ENCODE measurements around the gene USF2. TPM values are rescaled to one million over a fixed set of nuclear protein-coding genes. Genes with fewer than 3 reads are reported as not detected.
A peak's percentile ranks its signal among the peaks of the same experiment; 100 is the strongest.

The USF2 gene
- total RNA-seq, 1 donor, result 51.6 TPM

DNA sequence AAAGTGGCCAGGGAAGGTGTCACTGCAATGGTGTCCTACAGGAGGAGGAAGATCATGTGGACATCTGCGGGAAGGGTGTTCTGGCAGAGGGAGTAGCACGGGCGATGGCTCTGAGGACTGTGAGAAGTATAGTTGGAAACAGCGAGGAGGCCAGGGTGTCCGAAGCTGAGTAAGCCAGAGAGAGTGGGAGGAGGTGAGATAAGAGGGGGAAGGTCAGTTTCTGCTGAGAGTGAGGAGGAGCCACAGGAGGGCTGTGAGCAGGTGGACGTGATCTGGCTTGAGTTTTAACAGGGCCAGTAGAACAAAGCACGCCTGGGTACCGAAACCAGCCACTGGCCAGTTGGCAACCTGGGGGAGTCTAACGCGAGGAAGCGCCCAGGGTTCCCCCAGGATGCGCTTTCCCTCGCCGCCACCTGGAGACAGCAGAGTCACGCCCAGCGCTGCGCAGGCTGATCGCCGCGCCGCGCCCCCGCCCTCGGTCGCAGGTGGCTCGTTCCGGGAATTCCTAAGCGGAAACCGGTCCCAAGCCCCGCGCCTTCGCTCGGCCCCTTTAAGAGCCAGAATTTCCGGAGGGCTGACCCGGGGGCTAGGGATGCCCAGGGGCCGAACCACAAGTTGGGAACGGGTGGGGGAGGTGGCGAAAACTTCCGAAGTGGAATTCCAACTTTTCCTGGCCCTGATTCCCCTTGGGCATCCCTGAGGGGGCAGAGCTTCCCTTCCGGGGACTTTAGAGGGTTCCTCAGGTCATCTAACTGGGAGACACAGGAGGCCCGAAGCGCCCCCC, 21.0 kb upstream of the USF2 start:
- H3K4me3 ChIP-seq (ENCODE audit: low read depth, low read length), result no peak overlapping the region
- TF ChIP-seq, protein P1, sequence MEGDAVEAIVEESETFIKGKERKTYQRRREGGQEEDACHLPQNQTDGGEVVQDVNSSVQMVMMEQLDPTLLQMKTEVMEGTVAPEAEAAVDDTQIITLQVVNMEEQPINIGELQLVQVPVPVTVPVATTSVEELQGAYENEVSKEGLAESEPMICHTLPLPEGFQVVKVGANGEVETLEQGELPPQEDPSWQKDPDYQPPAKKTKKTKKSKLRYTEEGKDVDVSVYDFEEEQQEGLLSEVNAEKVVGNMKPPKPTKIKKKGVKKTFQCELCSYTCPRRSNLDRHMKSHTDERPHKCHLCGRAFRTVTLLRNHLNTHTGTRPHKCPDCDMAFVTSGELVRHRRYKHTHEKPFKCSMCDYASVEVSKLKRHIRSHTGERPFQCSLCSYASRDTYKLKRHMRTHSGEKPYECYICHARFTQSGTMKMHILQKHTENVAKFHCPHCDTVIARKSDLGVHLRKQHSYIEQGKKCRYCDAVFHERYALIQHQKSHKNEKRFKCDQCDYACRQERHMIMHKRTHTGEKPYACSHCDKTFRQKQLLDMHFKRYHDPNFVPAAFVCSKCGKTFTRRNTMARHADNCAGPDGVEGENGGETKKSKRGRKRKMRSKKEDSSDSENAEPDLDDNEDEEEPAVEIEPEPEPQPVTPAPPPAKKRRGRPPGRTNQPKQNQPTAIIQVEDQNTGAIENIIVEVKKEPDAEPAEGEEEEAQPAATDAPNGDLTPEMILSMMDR (IDR thresholded peaks at IDR 0.05; ENCODE audit: insufficient read depth, low read length), result peak; percentile 12
- DNase-seq (ENCODE audit: low read depth), result no peak

DNA sequence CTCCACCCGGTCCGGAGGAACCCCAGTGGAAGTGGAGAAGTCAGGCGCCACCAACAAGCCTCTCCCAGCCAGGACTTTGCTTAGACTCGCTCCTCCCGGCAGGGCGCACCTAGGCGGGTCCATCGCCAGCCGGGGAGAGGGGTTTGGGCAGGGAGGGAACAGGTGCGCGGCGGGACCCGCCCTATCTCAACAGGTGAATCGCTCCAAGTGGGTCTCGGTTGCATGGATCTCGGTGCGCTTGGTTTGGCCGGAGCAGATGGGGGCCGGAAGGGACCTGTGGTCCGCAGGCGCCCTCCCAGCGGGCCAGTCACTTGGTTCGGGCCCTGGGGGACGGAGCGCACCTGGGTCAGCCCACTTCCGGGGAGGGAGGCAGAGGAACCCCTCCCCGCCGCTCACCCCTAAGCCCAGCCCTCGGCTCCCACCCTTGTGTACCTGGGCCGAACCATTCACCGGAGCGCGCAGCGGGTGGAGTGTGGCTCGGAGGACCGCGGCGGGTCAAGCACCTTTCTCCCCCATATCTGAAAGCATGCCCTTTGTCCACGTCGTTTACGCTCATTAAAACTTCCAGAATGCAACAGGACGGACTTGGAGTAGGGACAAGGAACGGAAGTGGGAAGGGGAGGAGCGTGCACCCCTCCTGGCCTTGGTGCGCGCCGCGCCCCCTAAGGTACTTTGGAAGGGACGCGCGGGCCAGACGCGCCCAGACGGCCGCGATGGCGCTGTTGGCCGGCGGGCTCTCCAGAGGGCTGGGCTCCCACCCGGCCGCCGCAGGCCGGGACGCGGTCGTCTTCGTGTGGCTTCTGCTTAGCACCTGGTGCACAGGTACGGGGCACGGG, 20.2 kb upstream of the USF2 start, which contains the start of gene LSR:
Gene LSR, plus strand, starts transcription at position 693 of the 836 bp plus-strand sequence. Its CDS starts 21 bp downstream, at position 714.
- no peak within 1 kb of the TSS for H3K4me3 ChIP-seq (ENCODE audit: low read depth, low read length)
- DNase-seq (ENCODE audit: low read depth), result no peak
- TF ChIP-seq, protein P1 (IDR thresholded peaks at IDR 0.05; ENCODE audit: insufficient read depth, low read length), result no peak

DNA sequence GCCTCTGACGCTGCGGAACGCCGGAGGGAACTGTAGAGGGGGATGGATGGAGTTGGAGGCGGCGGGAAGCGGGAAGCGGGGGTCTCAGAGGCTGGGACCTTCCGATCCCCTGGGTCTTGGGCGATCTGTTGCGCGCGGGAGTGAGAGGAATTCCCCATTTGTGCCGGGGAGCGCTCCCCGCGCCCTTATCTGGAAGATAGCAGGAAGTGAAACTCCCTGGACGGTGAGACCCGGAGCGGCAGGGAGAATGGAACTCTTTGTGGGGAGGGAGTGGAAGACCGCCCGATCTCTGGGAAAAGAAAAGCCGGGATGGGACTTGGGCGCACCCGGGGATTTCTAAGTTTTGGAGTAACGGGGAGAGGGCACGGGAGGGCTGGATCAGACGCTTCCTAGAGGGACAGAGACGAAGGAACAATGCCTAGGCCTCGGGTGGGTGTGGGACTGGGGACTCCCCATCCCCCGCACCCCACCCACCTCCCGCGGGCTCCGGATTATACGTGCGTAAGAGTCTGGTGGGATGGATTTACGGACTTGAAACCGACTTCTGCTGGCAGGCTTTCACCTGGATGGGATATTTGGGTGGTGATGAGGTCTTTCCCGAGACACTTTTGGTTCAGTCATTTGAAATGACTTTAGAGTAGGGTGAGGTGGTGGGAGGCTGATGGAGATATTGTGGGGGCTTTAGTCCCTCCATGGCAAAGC, 19.5 kb upstream of the USF2 start:
- TF ChIP-seq, protein P1 (IDR thresholded peaks at IDR 0.05; ENCODE audit: insufficient read depth, low read length), result no peak
- H3K4me3 ChIP-seq (ENCODE audit: low read depth, low read length), result no peak overlapping the region
- DNase-seq (ENCODE audit: low read depth), result no peak

DNA sequence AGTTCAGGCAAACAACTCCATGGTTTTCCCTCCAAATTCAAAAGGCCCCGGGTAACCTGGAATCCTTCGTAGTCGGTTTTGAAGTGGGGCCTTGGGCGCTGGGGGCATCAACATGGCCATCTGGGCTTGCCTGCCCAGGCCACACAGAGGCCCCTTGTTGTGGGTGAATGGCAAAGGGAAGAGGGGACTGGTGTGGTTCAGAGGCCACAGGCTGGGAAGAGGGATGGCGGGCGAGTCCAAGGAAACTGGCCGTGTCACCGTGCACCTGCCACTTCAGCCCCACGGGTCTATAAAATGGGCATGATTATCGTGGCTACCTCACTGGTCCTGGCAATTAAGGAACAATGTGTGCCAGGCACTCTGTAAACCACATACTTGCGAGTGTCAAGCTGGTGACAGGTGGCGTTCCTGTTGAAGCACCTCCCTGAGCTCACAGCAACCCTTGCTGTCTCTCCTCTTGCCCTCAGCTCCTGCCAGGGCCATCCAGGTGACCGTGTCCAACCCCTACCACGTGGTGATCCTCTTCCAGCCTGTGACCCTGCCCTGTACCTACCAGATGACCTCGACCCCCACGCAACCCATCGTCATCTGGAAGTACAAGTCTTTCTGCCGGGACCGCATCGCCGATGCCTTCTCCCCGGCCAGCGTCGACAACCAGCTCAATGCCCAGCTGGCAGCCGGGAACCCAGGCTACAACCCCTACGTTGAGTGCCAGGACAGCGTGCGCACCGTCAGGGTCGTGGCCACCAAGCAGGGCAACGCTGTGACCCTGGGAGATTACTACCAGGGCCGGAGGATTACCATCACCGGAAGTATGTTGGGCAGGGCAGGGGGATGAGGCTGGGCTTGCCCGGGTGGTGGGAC, 18.7 kb upstream of the USF2 start:
- no peak for DNase-seq (ENCODE audit: low read depth)
- TF ChIP-seq, protein P1 (IDR thresholded peaks at IDR 0.05; ENCODE audit: insufficient read depth, low read length), result no peak
- H3K4me3 ChIP-seq (ENCODE audit: low read depth, low read length), result no peak overlapping the region

DNA sequence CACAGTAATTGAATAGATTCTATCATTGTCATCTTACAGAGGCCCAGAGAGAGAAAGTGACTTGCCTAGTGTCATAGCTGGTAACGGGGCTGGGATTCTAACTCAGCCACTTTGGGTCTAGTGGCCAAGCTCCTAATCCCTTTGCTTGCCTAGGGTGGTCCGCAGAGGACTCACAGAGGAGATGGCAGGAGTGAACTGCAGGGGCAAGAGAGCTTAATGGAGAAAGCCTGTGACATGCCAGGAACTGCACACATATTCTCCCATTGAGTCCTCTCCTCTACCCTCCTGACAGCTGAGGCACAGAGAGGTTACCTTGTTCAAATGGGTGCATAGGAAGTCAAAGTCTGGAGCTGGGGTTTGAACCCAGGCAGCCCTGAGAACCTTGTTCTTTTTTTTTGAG, 17.3 kb upstream of the USF2 start:
- no peak overlapping the region for H3K4me3 ChIP-seq (ENCODE audit: low read depth, low read length)
- DNase-seq (ENCODE audit: low read depth), result no peak
- TF ChIP-seq, protein P1 (IDR thresholded peaks at IDR 0.05; ENCODE audit: insufficient read depth, low read length), result no peak

Measured in fibroblast of the aortic adventitia (primary cell).